ENCODE data around the gene TOX3. TPM values are rescaled to one million over a fixed set of nuclear protein-coding genes. Genes with fewer than 3 reads are reported as not detected.

The TOX3 gene
- total RNA-seq, 4 donors from 2014 or later, result 0.11 TPM; not detected in 3

GRCh38 chr16:52578829-52579498, 32.0 kb upstream of the TOX3 start:
- no peaks in the 10 kb centered on the region for H3K36me3 ChIP-seq
- intact Hi-C loops (cut with DNase I), result no loop called here
- no peak overlapping the region for H3K27ac ChIP-seq (replicated peaks in 1 of 4)
- no peaks in the 10 kb centered on the region for H3K4me1 ChIP-seq
- no peak overlapping the region for H3K4me3 ChIP-seq
- DNase-seq (ENCODE audit: extremely low spot score), result no peak
- H3K27me3 ChIP-seq, result no peaks in the 10 kb centered on the region
- no peaks in the 10 kb centered on the region for H3K9me3 ChIP-seq
- no peak for TF ChIP-seq POLR2A (IDR thresholded peaks at IDR 0.05; ENCODE audit: low read depth)
- TF ChIP-seq EP300 (IDR thresholded peaks at IDR 0.05), result no peak
- TF ChIP-seq, protein P1, sequence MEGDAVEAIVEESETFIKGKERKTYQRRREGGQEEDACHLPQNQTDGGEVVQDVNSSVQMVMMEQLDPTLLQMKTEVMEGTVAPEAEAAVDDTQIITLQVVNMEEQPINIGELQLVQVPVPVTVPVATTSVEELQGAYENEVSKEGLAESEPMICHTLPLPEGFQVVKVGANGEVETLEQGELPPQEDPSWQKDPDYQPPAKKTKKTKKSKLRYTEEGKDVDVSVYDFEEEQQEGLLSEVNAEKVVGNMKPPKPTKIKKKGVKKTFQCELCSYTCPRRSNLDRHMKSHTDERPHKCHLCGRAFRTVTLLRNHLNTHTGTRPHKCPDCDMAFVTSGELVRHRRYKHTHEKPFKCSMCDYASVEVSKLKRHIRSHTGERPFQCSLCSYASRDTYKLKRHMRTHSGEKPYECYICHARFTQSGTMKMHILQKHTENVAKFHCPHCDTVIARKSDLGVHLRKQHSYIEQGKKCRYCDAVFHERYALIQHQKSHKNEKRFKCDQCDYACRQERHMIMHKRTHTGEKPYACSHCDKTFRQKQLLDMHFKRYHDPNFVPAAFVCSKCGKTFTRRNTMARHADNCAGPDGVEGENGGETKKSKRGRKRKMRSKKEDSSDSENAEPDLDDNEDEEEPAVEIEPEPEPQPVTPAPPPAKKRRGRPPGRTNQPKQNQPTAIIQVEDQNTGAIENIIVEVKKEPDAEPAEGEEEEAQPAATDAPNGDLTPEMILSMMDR (IDR thresholded peaks at IDR 0.05), result no peak
- TF ChIP-seq POLR2AphosphoS5 (IDR thresholded peaks at IDR 0.05), result no peak
- WGBS, result 89% methylated on average over 4 of the region's 4 CpGs

DNA sequence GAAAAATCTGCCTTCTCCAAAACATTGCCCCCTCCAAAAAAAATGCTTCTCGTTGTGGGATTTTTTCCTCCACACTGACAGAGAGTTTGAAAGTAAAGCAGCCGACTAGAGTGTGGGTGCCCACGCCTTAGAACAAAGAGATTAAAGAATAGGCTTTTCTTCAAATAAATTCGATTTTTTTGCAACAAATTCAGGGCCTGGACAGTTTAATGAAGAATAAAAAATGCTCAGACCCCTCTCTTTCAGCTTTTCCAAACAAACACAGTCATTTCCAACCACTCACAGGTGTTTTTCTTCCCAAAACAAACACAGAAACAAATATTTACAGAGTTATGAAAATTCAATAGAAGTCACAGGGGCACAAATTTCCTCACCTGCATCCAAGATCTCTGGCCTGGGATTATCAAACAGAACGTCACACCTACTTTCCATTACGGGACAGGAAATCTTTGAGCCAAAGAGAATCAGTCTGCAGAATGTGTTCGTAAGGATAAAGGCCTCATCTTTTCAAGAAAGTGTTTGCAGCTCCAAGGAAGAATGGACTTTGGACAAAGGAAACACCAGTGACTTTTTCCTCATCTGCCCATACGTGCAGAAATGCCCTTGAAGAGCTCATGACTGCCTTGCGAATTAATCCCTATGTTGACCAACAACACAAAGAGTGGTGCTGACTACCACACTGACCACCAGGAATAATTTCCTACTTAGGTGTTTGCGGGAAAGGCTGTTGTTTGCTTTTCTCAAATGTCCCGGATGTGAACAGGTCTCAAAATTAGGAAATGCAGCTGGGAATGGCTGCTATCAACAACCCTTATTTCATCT, 31.3 kb upstream of the TOX3 start:
- intact Hi-C loops (cut with DNase I), result no loop called here
- Histone ChIP-seq H3K27me3 (no peaks in the 10 kb centered on the region), H3K36me3 (no peaks in the 10 kb centered on the region), H3K4me1 (no peaks in the 10 kb centered on the region), H3K4me3 (no peak overlapping the region), H3K27ac (replicated peaks in 1 of 4) (no peak overlapping the region), H3K9me3 (no peaks in the 10 kb centered on the region)
- TF ChIP-seq EP300 (IDR thresholded peaks at IDR 0.05), result no peak
- no peak for TF ChIP-seq POLR2A (IDR thresholded peaks at IDR 0.05; ENCODE audit: low read depth)
- TF ChIP-seq, protein P1 (IDR thresholded peaks at IDR 0.05), result no peak
- TF ChIP-seq POLR2AphosphoS5 (IDR thresholded peaks at IDR 0.05), result no peak
- DNase-seq (ENCODE audit: extremely low spot score), result no peak
- WGBS, result 64% methylated on average over 11 of the region's 11 CpGs

DNA sequence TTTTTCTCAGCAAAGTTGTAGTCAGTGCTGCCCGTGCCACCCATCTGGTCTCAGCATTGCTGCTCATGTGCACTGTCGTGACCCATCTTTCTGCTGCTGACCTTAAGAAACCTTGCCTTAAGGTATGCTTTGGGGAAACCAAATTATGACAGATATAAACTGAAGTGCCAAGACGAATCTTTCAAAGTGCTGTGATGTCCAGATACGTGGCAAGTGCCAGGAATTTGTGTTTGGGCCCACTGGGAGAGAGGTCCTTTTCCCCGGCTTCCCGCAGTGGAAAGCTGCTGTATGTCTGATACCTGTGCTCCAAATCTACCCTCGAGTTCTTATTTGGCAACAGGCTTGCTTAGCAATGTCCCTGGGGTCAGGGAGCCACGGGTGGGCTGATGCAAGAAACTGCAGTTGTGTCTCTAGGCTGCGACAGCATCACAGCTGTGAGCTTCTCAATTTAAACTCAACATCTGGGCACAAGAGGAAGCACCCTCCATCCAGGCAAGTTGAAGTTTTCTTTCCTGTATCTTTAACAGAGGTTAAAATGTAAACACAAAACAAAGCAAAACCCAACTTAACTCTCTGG, 30.3 kb upstream of the TOX3 start:
- DNase-seq (ENCODE audit: extremely low spot score), result no peak
- intact Hi-C loops (cut with DNase I), result no loop called here
- Histone ChIP-seq H3K9me3 (no peaks in the 10 kb centered on the region), H3K27me3 (no peaks in the 10 kb centered on the region), H3K36me3 (no peaks in the 10 kb centered on the region), H3K4me1 (no peaks in the 10 kb centered on the region), H3K4me3 (no peak overlapping the region), H3K27ac (replicated peaks in 1 of 4) (no peak overlapping the region)
- TF ChIP-seq POLR2AphosphoS5 (IDR thresholded peaks at IDR 0.05) (no peak), POLR2A (IDR thresholded peaks at IDR 0.05; ENCODE audit: low read depth) (no peak), EP300 (IDR thresholded peaks at IDR 0.05) (no peak)
- TF ChIP-seq, protein P1 (IDR thresholded peaks at IDR 0.05), result no peak
- 67% methylated on average over 9 of the region's 9 CpGs for WGBS

DNA sequence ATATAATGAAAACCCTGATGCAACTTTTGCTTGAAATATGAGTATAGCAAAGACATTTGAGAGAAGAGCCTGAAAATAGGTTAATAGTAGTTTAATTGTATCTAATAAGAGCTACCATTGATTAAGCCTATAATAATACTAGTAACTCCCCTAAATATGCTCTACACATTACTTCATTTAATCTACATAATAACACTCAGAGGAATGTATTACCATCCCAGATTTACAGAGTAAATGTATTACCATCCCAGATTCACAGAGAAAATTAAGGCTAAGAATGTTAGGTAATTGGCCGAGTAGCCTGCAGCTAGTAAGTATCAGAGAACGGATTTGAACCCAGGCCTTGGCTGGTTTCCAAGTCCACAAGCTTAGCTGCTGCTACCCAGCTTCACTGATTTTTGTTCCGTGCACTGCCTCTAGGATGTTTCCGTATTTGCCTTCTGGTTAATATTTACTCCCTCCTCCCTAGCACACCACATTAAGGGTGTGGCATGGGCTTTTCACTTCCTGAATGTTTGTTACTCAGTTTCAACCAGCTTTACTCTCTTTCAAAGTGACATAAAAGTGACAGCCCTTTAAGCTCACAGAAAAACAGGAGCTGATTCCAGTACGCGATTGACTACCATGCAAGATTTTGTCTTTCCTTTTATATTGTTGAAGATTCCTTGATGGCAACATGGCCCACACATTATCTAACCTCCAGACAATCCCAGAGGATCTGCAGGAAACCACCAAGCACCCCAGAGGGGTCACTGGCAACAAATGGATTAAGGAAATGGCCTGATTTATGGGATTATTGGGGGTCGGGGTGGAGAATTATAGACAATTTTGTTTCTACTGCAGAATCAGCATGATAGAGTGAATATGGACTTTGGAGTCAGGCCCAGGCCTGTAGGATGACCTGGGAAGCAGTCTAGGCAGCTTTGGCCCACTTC, 26.7 kb upstream of the TOX3 start:
- H3K4me3 ChIP-seq, result no peak overlapping the region
- TF ChIP-seq, protein P1 (IDR thresholded peaks at IDR 0.05), result no peak
- TF ChIP-seq POLR2A (IDR thresholded peaks at IDR 0.05; ENCODE audit: low read depth) (no peak), POLR2AphosphoS5 (IDR thresholded peaks at IDR 0.05) (no peak), EP300 (IDR thresholded peaks at IDR 0.05) (no peak)
- H3K4me1 ChIP-seq, result no peaks in the 10 kb centered on the region
- intact Hi-C loops (cut with DNase I), result no loop called here
- no peaks in the 10 kb centered on the region for H3K36me3 ChIP-seq
- H3K27me3 ChIP-seq, result no peaks in the 10 kb centered on the region
- H3K9me3 ChIP-seq, result no peaks in the 10 kb centered on the region
- DNase-seq (ENCODE audit: extremely low spot score), result no peak
- no peak overlapping the region for H3K27ac ChIP-seq (replicated peaks in 1 of 4)
- 85% methylated on average over 7 of the region's 7 CpGs for WGBS
